Fibroblast of mammary gland (primary cell): ENCODE data around the gene TECR.

Experiments used
- DNase-seq: peaks from one replicate; pipeline ENCODE4 v3.0.0-alpha.2; 2010; ENCODE audit warnings: low read depth
- H3K4me3 ChIP-seq: 2 replicates; pipeline ENCODE4 v1.5.1; 2011; ENCODE audit warnings: low read depth, mild to moderate bottlenecking, low read length, moderate library complexity; ENCODE audit not compliant: control insufficient read depth
- CTCF ChIP-seq: conservative IDR thresholded peaks from 2 replicates; pipeline ENCODE4 v1.5.1; 2011; ENCODE audit warnings: low read depth, low read length, inconsistent platforms; ENCODE audit not compliant: control insufficient read depth, insufficient read depth

Gene TECR

GRCh38 chr19:14570864-14571527 lies 41.6 kb downstream of the TECR start:
- no peak for TF ChIP-seq CTCF
- peak overlapping the region; percentile 96 for H3K4me3 ChIP-seq
- no peak for DNase-seq

- peak; percentile 96 for DNase-seq
- TF ChIP-seq CTCF, result peak; percentile 57
- H3K4me3 ChIP-seq, result peak within 1 kb of the TSS; percentile 96
These were observed 42.5 kb downstream of the TECR start, which contains the start of gene NDUFB7 for GRCh38 chr19:14571695-14572490. Gene NDUFB7, minus strand, starts transcription at chr19:14572066. Its CDS starts 66 bp downstream, at chr19:14572000.

- H3K4me3 ChIP-seq, result no peak overlapping the region
- DNase-seq, result no peak
- no peak for TF ChIP-seq CTCF
These were observed 46.1 kb downstream of the TECR start for GRCh38 chr19:14575428-14575980.

- DNase-seq, result no peak
- H3K4me3 ChIP-seq, result no peak overlapping the region
- TF ChIP-seq CTCF, result no peak
These were observed 47.0 kb downstream of the TECR start for GRCh38 chr19:14576363-14576762.

- no peak for DNase-seq
- H3K4me3 ChIP-seq, result no peak overlapping the region
- no peak for TF ChIP-seq CTCF
These were observed 47.9 kb downstream of the TECR start for GRCh38 chr19:14577264-14577663.

- no peak for TF ChIP-seq CTCF
- no peak overlapping the region for H3K4me3 ChIP-seq
- no peak for DNase-seq
These were observed 48.6 kb downstream of the TECR start for GRCh38 chr19:14577885-14578427.
